ENCODE measurements around the gene ASTN1. TPM values are rescaled to one million over a fixed set of nuclear protein-coding genes. Genes with fewer than 3 reads are reported as not detected.

Gene ASTN1
- total RNA-seq, 1 experiment from 2014 or later: not detected

- Histone ChIP-seq H3K9me2 (ENCODE audit: insufficient read depth) (no peaks in the 10 kb centered on the region), H3K36me3 (ENCODE audit: low read depth) (no peaks in the 10 kb centered on the region), H2AFZ (no peak overlapping the region), H3K4me2 (no peak overlapping the region), H4K20me1 (ENCODE audit: insufficient read depth) (no peaks in the 10 kb centered on the region), H3K27ac (no peak overlapping the region), H3K27me3 (ENCODE audit: insufficient read depth, low read depth) (no peaks in the 10 kb centered on the region; the same call in 1 of the 2 replicates), H3K9me3 (ENCODE audit: insufficient read depth, low read depth) (no peaks in the 10 kb centered on the region), H3K4me1 (replicated peaks; ENCODE audit: insufficient read depth) (no peaks in the 10 kb centered on the region), H3F3A (ENCODE audit: insufficient read depth, low read depth) (no peaks in the 10 kb centered on the region), H3K79me2 (ENCODE audit: low read depth) (no peaks in the 10 kb centered on the region), H3K4me3 (no peak overlapping the region)
- DNase-seq: no peak
- ChIA-PET CTCF (no interaction called here), POLR2A (ENCODE audit: unreplicated experiment) (no interaction called here)
- intact Hi-C loops (cut with micrococcal nuclease; ENCODE audit: unreplicated experiment): no loop called here
- no TSS peak for BruUV-seq (replicated peaks)
- no peak for TF ChIP-seq CTCF (conservative IDR thresholded peaks at IDR 0.05)
- TF ChIP-seq EZH2 (IDR thresholded peaks at IDR 0.05; ENCODE audit: low read depth): no peak
These were observed 188.3 kb downstream of the ASTN1 start for GRCh38 chr1:176976225-176976624.

- no peak for DNase-seq
- ChIA-PET CTCF (no interaction called here), POLR2A (ENCODE audit: unreplicated experiment) (no interaction called here)
- no peaks in the 10 kb centered on the region for H3K4me1 ChIP-seq (replicated peaks; ENCODE audit: insufficient read depth)
- BruUV-seq (replicated peaks): no TSS peak
- no peak overlapping the region for H2AFZ ChIP-seq
- H3K79me2 ChIP-seq (ENCODE audit: low read depth): no peaks in the 10 kb centered on the region
- intact Hi-C loops (cut with micrococcal nuclease; ENCODE audit: unreplicated experiment): no loop called here
- H4K20me1 ChIP-seq (ENCODE audit: insufficient read depth): no peaks in the 10 kb centered on the region
- TF ChIP-seq EZH2 (IDR thresholded peaks at IDR 0.05; ENCODE audit: low read depth) (no peak), CTCF (conservative IDR thresholded peaks at IDR 0.05) (no peak)
- no peaks in the 10 kb centered on the region for H3K36me3 ChIP-seq (ENCODE audit: low read depth)
- no peaks in the 10 kb centered on the region for H3K9me3 ChIP-seq (ENCODE audit: insufficient read depth, low read depth)
- no peaks in the 10 kb centered on the region for H3K9me2 ChIP-seq (ENCODE audit: insufficient read depth)
- no peak overlapping the region for H3K4me2 ChIP-seq
- no peaks in the 10 kb centered on the region for H3F3A ChIP-seq (ENCODE audit: insufficient read depth, low read depth)
- no peaks in the 10 kb centered on the region; the same call in 1 of the 2 replicates for H3K27me3 ChIP-seq (ENCODE audit: insufficient read depth, low read depth)
- H3K27ac ChIP-seq: no peak overlapping the region
- no peak overlapping the region for H3K4me3 ChIP-seq
These were observed 199.8 kb downstream of the ASTN1 start for GRCh38 chr1:176964687-176965086.

GRCh38 chr1:176963181-176963580 is 201.3 kb downstream of the ASTN1 start:
- Histone ChIP-seq H3K27ac (no peak overlapping the region), H3K9me2 (ENCODE audit: insufficient read depth) (no peaks in the 10 kb centered on the region), H3F3A (ENCODE audit: insufficient read depth, low read depth) (no peaks in the 10 kb centered on the region), H3K36me3 (ENCODE audit: low read depth) (no peaks in the 10 kb centered on the region), H3K27me3 (ENCODE audit: insufficient read depth, low read depth) (no peaks in the 10 kb centered on the region), H3K9me3 (ENCODE audit: insufficient read depth, low read depth) (no peaks in the 10 kb centered on the region), H2AFZ (no peak overlapping the region), H4K20me1 (ENCODE audit: insufficient read depth) (no peaks in the 10 kb centered on the region), H3K79me2 (ENCODE audit: low read depth) (no peaks in the 10 kb centered on the region), H3K4me1 (replicated peaks; ENCODE audit: insufficient read depth) (no peaks in the 10 kb centered on the region), H3K4me2 (no peak overlapping the region), H3K4me3 (no peak overlapping the region)
- POLR2A ChIA-PET (ENCODE audit: unreplicated experiment): no interaction called here
- TF ChIP-seq CTCF (conservative IDR thresholded peaks at IDR 0.05): no peak
- TF ChIP-seq EZH2 (IDR thresholded peaks at IDR 0.05; ENCODE audit: low read depth): no peak
- no TSS peak for BruUV-seq (replicated peaks)
- intact Hi-C loops (cut with micrococcal nuclease; ENCODE audit: unreplicated experiment): no loop called here
- CTCF ChIA-PET: no interaction called here
- DNase-seq: no peak
